SK-N-SH treated with all-trans-retinoic acid at 6 μM for 48 hours (cell line): ENCODE data around the gene SART1.

Experiments used
- ATAC-seq: fragments of 200-7000 bp; cut with Tn5 transposase; 3 replicates; pipeline ENCODE4 v1.9.1; 2020; ENCODE audit warnings: mild to moderate bottlenecking, moderate library complexity
- ARNTL ChIP-seq: fragments of 450-650 bp; formaldehyde crosslinking; IDR thresholded peaks from 2 replicates; pipeline ENCODE4 v1.5.0; 2020; ENCODE audit warnings: low read depth, mild to moderate bottlenecking, moderate library complexity, borderline replicate concordance
- CREB5 ChIP-seq: fragments of 250-450 bp; sonication (Bioruptor Pico); IDR thresholded peaks from 2 replicates; pipeline ENCODE4 v1.5.1; 2020; ENCODE audit warnings: low read depth, mild to moderate bottlenecking, moderate library complexity
- CSDC2 ChIP-seq: fragments of 250-450 bp; sonication (Bioruptor Pico); IDR thresholded peaks from 2 replicates; pipeline ENCODE4 v1.5.0; 2020; ENCODE audit warnings: mild to moderate bottlenecking, moderate library complexity
- CSRNP3 ChIP-seq: fragments of 250-450 bp; sonication (Bioruptor Pico); IDR thresholded peaks from 2 replicates; pipeline ENCODE4 v1.5.1; 2021; ENCODE audit warnings: mild to moderate bottlenecking, moderate library complexity
- ESRRG ChIP-seq: fragments of 250-450 bp; sonication (Bioruptor Pico); IDR thresholded peaks from 2 replicates; pipeline ENCODE4 v1.6.1; 2021; ENCODE audit warnings: mild to moderate bottlenecking
- GLIS3 ChIP-seq: fragments of 250-450 bp; sonication (Bioruptor Pico); IDR thresholded peaks from 2 replicates; pipeline ENCODE4 v1.5.0; 2020; ENCODE audit warnings: mild to moderate bottlenecking, moderate library complexity
- ISL1 ChIP-seq: fragments of 250-450 bp; sonication (Bioruptor Pico); IDR thresholded peaks from 2 replicates; pipeline ENCODE4 v2.1.2; 2022; ENCODE audit warnings: mild to moderate bottlenecking, moderate library complexity
- OSR1 ChIP-seq: fragments of 250-450 bp; sonication (Bioruptor Pico); IDR thresholded peaks from 2 replicates; pipeline ENCODE4 v1.8.0; 2022; ENCODE audit warnings: moderate library complexity, mild to moderate bottlenecking, inconsistent platforms
- PATZ1 ChIP-seq: fragments of 250-450 bp; sonication (Bioruptor Pico); IDR thresholded peaks from 2 replicates; pipeline ENCODE4 v1.8.0; 2020; ENCODE audit warnings: mild to moderate bottlenecking, moderate library complexity, borderline replicate concordance
- PPARA ChIP-seq: fragments of 250-450 bp; sonication (Bioruptor Pico); IDR thresholded peaks from 2 replicates; pipeline ENCODE4 v1.5.0; 2020; ENCODE audit warnings: mild to moderate bottlenecking, borderline replicate concordance
- RARB ChIP-seq: fragments of 250-450 bp; sonication (Bioruptor Pico); IDR thresholded peaks from 2 replicates; pipeline ENCODE4 v1.8.0; 2021; ENCODE audit warnings: mild to moderate bottlenecking, moderate library complexity
- SNAI2 ChIP-seq: fragments of 250-450 bp; sonication (Bioruptor Pico); IDR thresholded peaks from 2 replicates; pipeline ENCODE4 v1.5.0; 2020; ENCODE audit warnings: mild to moderate bottlenecking, moderate library complexity
- TCF4 ChIP-seq: fragments of 250-450 bp; sonication (Bioruptor Pico); IDR thresholded peaks from 2 replicates; pipeline ENCODE4 v1.8.0; 2021; ENCODE audit warnings: mild to moderate bottlenecking, moderate library complexity, borderline replicate concordance
- TSHZ2 ChIP-seq: fragments of 250-450 bp; sonication (Bioruptor Pico); IDR thresholded peaks from 2 replicates; pipeline ENCODE4 v1.5.0; 2020; ENCODE audit warnings: mild to moderate bottlenecking, moderate library complexity
- ZC3H10 ChIP-seq: fragments of 250-450 bp; sonication (Bioruptor Pico); IDR thresholded peaks from 2 replicates; pipeline ENCODE4 v1.5.1; 2021; ENCODE audit warnings: mild to moderate bottlenecking, moderate library complexity
- ZFP3 ChIP-seq: fragments of 250-450 bp; sonication (Bioruptor Pico); IDR thresholded peaks from 2 replicates; pipeline ENCODE4 v1.5.0; 2020; ENCODE audit warnings: mild to moderate bottlenecking, moderate library complexity
- ZFP30 ChIP-seq: fragments of 450-650 bp; formaldehyde crosslinking; IDR thresholded peaks from 2 replicates; pipeline ENCODE4 v1.5.0; 2022; ENCODE audit warnings: mild to moderate bottlenecking, moderate library complexity
- ZNF565 ChIP-seq: fragments of 450-650 bp; formaldehyde crosslinking; conservative IDR thresholded peaks from 2 replicates; pipeline ENCODE4 v1.5.0; 2020; ENCODE audit warnings: low read depth, mild to moderate bottlenecking, moderate library complexity
- ZNF70 ChIP-seq: fragments of 450-650 bp; formaldehyde crosslinking; IDR thresholded peaks from 2 replicates; pipeline ENCODE4 v1.5.0; 2020; ENCODE audit warnings: mild to moderate bottlenecking, moderate library complexity
- ZNF8 ChIP-seq: fragments of 450-650 bp; formaldehyde crosslinking; IDR thresholded peaks from 2 replicates; pipeline ENCODE4 v1.5.0; 2020; ENCODE audit warnings: mild to moderate bottlenecking, moderate library complexity

Gene SART1

GRCh38 chr11:65975771-65976170, 14.2 kb downstream of the SART1 start:
- no peak for ATAC-seq
- no peak for TF ChIP-seq ISL1 (CRISPR knock-in tag)
- TF ChIP-seq OSR1 (CRISPR knock-in tag) = no peak
- TF ChIP-seq ESRRG (CRISPR knock-in tag) = no peak
- TF ChIP-seq GLIS3 (CRISPR knock-in tag) = no peak
- TF ChIP-seq RARB (CRISPR knock-in tag) = no peak
- no peak for TF ChIP-seq ZFP30 (CRISPR knock-in tag)
- no peak for TF ChIP-seq ZNF565 (CRISPR knock-in tag)
- no peak for TF ChIP-seq TSHZ2 (CRISPR knock-in tag)
- no peak for TF ChIP-seq CREB5 (CRISPR knock-in tag)
- TF ChIP-seq PPARA (CRISPR knock-in tag) = no peak
- TF ChIP-seq ZNF70 (CRISPR knock-in tag) = no peak
- TF ChIP-seq ZNF8 (CRISPR knock-in tag) = no peak

- TF ChIP-seq ZC3H10 (CRISPR knock-in tag) = no peak
- no peak for ATAC-seq
These were observed 15.0 kb downstream of the SART1 start for GRCh38 chr11:65976216-65977176.

GRCh38 chr11:65977621-65978390, 16.3 kb downstream of the SART1 start:
- TF ChIP-seq RARB (CRISPR knock-in tag) (no peak), PATZ1 (CRISPR knock-in tag) (no peak), ESRRG (CRISPR knock-in tag) (no peak), ZNF8 (CRISPR knock-in tag) (no peak), ZNF70 (CRISPR knock-in tag) (no peak), SNAI2 (no peak), OSR1 (CRISPR knock-in tag) (no peak), ZC3H10 (CRISPR knock-in tag) (no peak), ARNTL (CRISPR knock-in tag) (no peak), ZFP30 (CRISPR knock-in tag) (no peak), ISL1 (CRISPR knock-in tag) (no peak), PPARA (CRISPR knock-in tag) (no peak), ZFP3 (CRISPR knock-in tag) (no peak), TCF4 (CRISPR knock-in tag) (no peak), CSRNP3 (CRISPR knock-in tag) (no peak), CSDC2 (CRISPR knock-in tag) (no peak), ZNF565 (CRISPR knock-in tag) (no peak), TSHZ2 (CRISPR knock-in tag) (no peak)
- TF ChIP-seq, all 23 proteins: peak for 0
- no peak for ATAC-seq
